Common myeloid progenitor, CD34-positive (primary cell): ENCODE measurements around the gene ZNF74.

ENCODE experiments used
- CTCF ChIA-PET: fragments of 350-600 bp; sonication (Branson Sonifier 250); formaldehyde crosslinking; loops from one replicate; lab custom pipeline; 2021; ENCODE audit warnings: antibody characterized with exemption; lab: Charles Lee
- POLR2A ChIA-PET: fragments of 350-600 bp; sonication (Branson Sonifier 250); formaldehyde crosslinking; loops from one replicate; lab custom pipeline; 2021; ENCODE audit warnings: antibody characterized with exemption; lab: Charles Lee
- DNase-seq, 3 donors: peaks; one replicate each; pipeline versions ENCODE4 v3.0.0 to v3.0.0-alpha.2; 2013
- H3K27ac ChIP-seq, 2 experiments: 1 replicate in 1 of 2; 2 replicates in 1 of 2; pipeline ENCODE4 v1.7.0; 2013; ENCODE audit warnings: inconsistent platforms in 2 of 2, low read length in 2 of 2, mild to moderate bottlenecking in 2 of 2, low read depth in 1 of 2, moderate library complexity in 1 of 2; ENCODE audit not compliant: severe bottlenecking in 2 of 2, insufficient read depth in 1 of 2, poor library complexity in 1 of 2
- H3K27me3 ChIP-seq, 5 experiments: replicated peaks in 2 of 5; 1 replicate in 3 of 5; 2 replicates in 2 of 5; pipeline versions ENCODE4 v1.6.1 to v1.7.0; 2013; ENCODE audit warnings: low read length in 4 of 5, mild to moderate bottlenecking in 2 of 5, moderate library complexity in 2 of 5, inconsistent platforms in 1 of 5; ENCODE audit not compliant: insufficient read depth in 5 of 5, control insufficient read depth in 4 of 5
- H3K36me3 ChIP-seq, 4 experiments: 1 replicate in 2 of 4; 2 replicates in 2 of 4; pipeline versions ENCODE4 v1.6.1 to v1.7.0; 2013; ENCODE audit warnings: low read length in 3 of 4, control low read depth in 1 of 4, mild to moderate bottlenecking in 1 of 4; ENCODE audit not compliant: control insufficient read depth in 4 of 4, insufficient read depth in 4 of 4
- H3K4me1 ChIP-seq, 4 experiments: 1 replicate in 3 of 4; 2 replicates in 1 of 4; pipeline versions ENCODE4 v1.6.1 to v1.7.1; 2013; ENCODE audit warnings: low read length in 3 of 4, mild to moderate bottlenecking in 3 of 4, control low read depth in 1 of 4, inconsistent platforms in 1 of 4, moderate library complexity in 1 of 4; ENCODE audit not compliant: control insufficient read depth in 4 of 4, insufficient read depth in 4 of 4; ENCODE audit errors: control extremely low read depth in 1 of 4
- H3K4me3 ChIP-seq, 7 experiments: 1 replicate in 4 of 7; 2 replicates in 3 of 7; pipeline versions ENCODE4 v1.5.1 to v1.7.0; 2013; ENCODE audit warnings: mild to moderate bottlenecking in 7 of 7, low read length in 6 of 7, moderate library complexity in 6 of 7, inconsistent platforms in 2 of 7, low read depth in 2 of 7, control low read depth in 1 of 7; ENCODE audit not compliant: insufficient read depth in 4 of 7, control insufficient read depth in 1 of 7; ENCODE audit errors: extremely low read depth in 1 of 7
- H3K9me3 ChIP-seq, 5 experiments: 1 replicate in 4 of 5; 2 replicates in 1 of 5; pipeline versions ENCODE4 v1.6.1 to v1.7.1; 2013; ENCODE audit warnings: low read length in 4 of 5, mild to moderate bottlenecking in 2 of 5, inconsistent platforms in 1 of 5, low read depth in 1 of 5, moderate library complexity in 1 of 5; ENCODE audit not compliant: control insufficient read depth in 4 of 5, insufficient read depth in 2 of 5; ENCODE audit errors: control extremely low read depth in 1 of 5
- WGBS: methylation state at CpG from one replicate; pipeline ENCODE4 v1.1.5; 2013; ENCODE audit not compliant: insufficient coverage; 5-methylcytosine and 5-hydroxymethylcytosine counted together

Gene ZNF74

DNA sequence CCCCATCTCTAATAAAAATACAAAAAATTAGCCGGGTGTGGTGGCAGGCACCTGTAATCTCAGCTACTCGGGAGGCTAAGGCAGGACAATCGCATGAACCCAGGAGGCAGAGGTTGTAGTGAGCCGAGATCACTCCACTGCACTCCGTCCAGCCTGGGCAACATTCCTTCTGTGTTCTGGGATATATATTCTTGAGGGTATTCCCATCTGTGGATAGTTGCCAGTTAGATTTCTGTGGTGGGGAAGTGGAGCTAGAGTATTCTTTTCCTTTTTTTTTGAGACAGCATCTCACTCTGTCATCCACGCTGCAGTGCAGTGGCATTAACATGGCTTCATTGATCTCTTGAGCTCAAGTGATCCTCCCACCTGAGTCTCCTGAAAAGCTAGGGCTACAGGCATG, 9.1 kb upstream of the ZNF74 start:
- WGBS = 92% methylated on average over 5 of the region's 6 CpGs
- no peak for DNase-seq
- peaks cover 0 to 4% (median 0%) of the 10 kb centered on the region in 5 experiments for H3K9me3 ChIP-seq
- no peak overlapping the region for H3K4me3 ChIP-seq
- H3K27me3 ChIP-seq = peaks cover 0 to 5% (median 0%) of the 10 kb centered on the region in 5 experiments
- POLR2A ChIA-PET = no interaction called here
- no peaks in the 10 kb centered on the region for H3K4me1 ChIP-seq
- CTCF ChIA-PET = no interaction called here
- H3K36me3 ChIP-seq = no peaks in the 10 kb centered on the region
- no peak overlapping the region for H3K27ac ChIP-seq

DNA sequence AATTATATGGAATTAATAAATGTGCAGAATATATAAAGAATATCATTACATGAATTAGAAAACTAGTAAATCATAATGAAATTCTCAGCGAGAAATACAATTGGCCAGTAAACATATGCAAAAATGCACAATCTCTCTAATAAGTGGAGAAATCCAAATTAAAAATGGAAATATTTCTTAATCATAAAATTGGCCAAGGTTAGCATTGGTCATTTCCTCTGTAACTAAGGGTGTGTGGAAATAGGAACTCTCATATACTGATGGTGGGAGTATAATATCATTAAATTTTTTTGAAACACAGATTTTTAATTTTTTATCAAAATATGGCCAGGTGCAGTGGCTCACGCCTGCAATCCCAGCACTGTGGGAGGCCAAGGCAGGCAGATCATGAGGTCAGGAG, 7.6 kb upstream of the ZNF74 start:
- WGBS = 100% methylated on average over 1 of the region's 2 CpGs
- no peaks in the 10 kb centered on the region for H3K4me1 ChIP-seq
- CTCF ChIA-PET = no interaction called here
- POLR2A ChIA-PET = no interaction called here
- peaks cover 0 to 4% (median 0%) of the 10 kb centered on the region in 5 experiments for H3K9me3 ChIP-seq
- no peak for DNase-seq
- H3K4me3 ChIP-seq = no peak overlapping the region
- H3K27ac ChIP-seq = no peak overlapping the region
- peaks cover 0 to 2% (median 0%) of the 10 kb centered on the region in 5 experiments for H3K27me3 ChIP-seq
- no peaks in the 10 kb centered on the region for H3K36me3 ChIP-seq

DNA sequence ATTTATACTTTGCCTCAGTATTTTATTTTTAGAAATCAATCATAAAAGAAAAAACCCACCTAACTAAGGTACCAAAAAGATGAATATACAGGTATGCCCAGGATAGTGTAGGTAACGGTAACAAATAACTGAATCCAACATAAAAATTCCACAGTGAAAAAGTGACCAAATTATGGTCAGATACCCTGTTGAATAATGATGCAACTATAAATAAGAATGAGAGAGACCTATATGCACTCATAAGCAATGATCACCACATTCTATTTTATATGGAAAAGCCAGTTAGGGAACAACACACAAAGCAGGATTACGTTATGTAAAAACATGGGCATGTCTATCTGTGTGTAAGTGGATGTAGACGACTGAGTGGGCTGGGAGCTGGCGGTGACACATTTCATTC, 7.0 kb upstream of the ZNF74 start:
- H3K27ac ChIP-seq = no peak overlapping the region
- H3K36me3 ChIP-seq = no peaks in the 10 kb centered on the region
- no peaks in the 10 kb centered on the region for H3K4me1 ChIP-seq
- DNase-seq = no peak
- H3K4me3 ChIP-seq = no peak overlapping the region
- H3K9me3 ChIP-seq = peaks cover 0 to 4% (median 0%) of the 10 kb centered on the region in 5 experiments
- ChIA-PET CTCF (no interaction called here), POLR2A (no interaction called here)
- peaks cover 0 to 2% (median 0%) of the 10 kb centered on the region in 5 experiments for H3K27me3 ChIP-seq
- whole genome bisulfite sequencing = no CpG with 5 or more reads among the region's 4 CpGs

DNA sequence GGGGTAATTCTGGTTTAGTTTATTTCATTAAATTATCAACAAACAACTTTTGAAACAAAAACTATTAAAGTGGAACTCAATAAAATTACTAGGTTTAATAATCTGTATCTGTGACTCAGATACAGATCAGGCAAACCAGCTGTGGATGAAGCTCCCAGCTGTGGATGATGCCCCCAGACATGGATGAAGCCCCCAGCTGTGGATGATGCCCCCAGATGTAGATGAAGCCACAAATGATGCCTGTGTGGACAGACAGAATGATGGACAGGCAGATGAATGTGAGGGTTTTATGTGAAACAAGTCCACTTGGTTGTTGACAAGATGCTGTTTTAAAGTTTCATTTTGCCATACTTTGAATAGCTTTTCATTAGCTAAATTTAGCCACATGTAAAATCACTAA, 5.8 kb upstream of the ZNF74 start:
- no peak overlapping the region for H3K4me3 ChIP-seq
- no peak for DNase-seq
- no peak overlapping the region for H3K27ac ChIP-seq
- peaks cover 0 to 3% (median 2%) of the 10 kb centered on the region in 4 experiments for H3K4me1 ChIP-seq
- CTCF ChIA-PET = no interaction called here
- POLR2A ChIA-PET = no interaction called here
- H3K36me3 ChIP-seq = no peaks in the 10 kb centered on the region
- peaks cover 0 to 2% (median 0%) of the 10 kb centered on the region in 5 experiments for H3K27me3 ChIP-seq
- H3K9me3 ChIP-seq = peaks cover 0 to 4% (median 0%) of the 10 kb centered on the region in 5 experiments

DNA sequence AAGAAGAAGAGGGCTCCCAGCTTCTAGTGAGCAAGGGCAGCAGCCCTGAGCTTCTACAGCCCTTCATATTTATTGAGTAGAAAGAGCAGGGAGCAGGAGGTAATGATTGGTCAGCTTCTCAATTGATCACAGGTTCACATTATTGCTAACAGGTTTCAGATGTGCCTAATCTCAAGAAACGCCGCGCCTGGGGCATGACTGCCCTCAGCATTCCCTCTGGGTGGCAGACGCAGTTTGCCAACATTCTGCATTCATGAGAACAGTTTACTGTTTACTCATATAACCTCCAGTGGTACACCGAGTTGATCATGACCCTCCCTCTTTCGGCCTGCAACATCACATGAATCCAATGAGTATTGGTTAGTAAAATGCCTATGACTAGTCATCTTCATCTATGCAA, 4.7 kb upstream of the ZNF74 start:
- no peaks in the 10 kb centered on the region for H3K36me3 ChIP-seq
- H3K27ac ChIP-seq = no peak overlapping the region
- no peak for DNase-seq
- WGBS = no CpG with 5 or more reads among the region's 6 CpGs
- ChIA-PET POLR2A (interaction anchor here (1.1 kb wide), 1 partner anchor 29 kb away, joined by 3 read pairs; no protein-coding TSS in a partner anchor), CTCF (no interaction called here)
- peaks cover 0 to 2% (median 0%) of the 10 kb centered on the region in 5 experiments for H3K27me3 ChIP-seq
- H3K4me3 ChIP-seq = no peak overlapping the region
- H3K4me1 ChIP-seq = peaks cover 0 to 12% (median 11%) of the 10 kb centered on the region in 4 experiments
- H3K9me3 ChIP-seq = peaks cover 0 to 4% (median 0%) of the 10 kb centered on the region in 5 experiments

DNA sequence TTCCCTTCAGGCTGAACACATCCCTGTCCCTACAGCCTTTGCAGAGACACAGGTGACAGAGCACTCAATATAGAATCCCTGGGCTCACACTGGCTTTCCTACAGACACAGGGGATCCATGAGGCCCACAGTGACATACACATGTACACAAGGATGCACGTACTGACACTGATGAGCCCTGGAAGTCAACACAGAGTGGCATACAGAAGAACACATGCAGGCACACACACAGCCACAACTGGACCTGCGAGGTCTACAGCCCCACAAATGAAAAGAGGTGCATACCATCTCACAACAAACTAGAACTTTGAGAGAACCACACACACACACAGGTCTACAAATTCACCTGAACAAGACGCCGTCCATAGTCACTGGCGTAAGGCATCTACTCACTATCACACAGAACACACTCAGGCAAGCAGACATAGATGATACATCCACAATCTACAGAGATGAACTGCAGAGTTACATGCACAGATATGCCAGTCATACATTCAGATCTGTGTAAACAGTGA, 3.5 kb upstream of the ZNF74 start:
- Histone ChIP-seq H3K27ac (no peak overlapping the region), H3K4me1 (peaks cover 0 to 23% (median 23%) of the 10 kb centered on the region in 4 experiments), H3K27me3 (no peaks in the 10 kb centered on the region), H3K4me3 (no peak overlapping the region), H3K36me3 (no peaks in the 10 kb centered on the region), H3K9me3 (peaks cover 0 to 4% (median 0%) of the 10 kb centered on the region in 5 experiments)
- ChIA-PET POLR2A (no interaction called here), CTCF (no interaction called here)
- WGBS = 88% methylated on average over 4 of the region's 5 CpGs
- no peak for DNase-seq

DNA sequence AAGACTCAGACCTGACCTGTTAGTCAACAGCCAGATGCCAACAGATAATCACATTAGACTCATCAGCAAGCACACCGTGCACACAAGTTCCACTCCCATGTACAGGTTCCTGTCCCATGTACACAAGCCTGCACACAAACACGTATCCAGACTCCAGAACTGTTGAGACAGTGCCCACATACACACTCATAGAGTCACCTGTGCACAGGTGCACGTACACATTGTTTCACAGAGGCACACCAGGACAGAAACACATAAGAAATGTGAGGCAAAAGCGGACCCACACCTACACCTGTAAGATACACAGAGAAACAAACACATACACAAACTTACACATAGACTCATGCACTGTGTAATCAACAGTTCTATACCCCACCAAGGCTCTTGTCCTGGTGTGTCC, 2.7 kb upstream of the ZNF74 start:
- DNase-seq = no peak
- H3K9me3 ChIP-seq = peaks cover 0 to 4% (median 0%) of the 10 kb centered on the region in 5 experiments
- H3K27ac ChIP-seq = no peak overlapping the region
- ChIA-PET CTCF (interaction anchor here (1.3 kb wide), 1 partner anchor 9 kb away, joined by 3 read pairs; no protein-coding TSS in a partner anchor), POLR2A (no interaction called here)
- H3K27me3 ChIP-seq = no peaks in the 10 kb centered on the region
- peaks cover 0 to 30% (median 29%) of the 10 kb centered on the region in 4 experiments for H3K4me1 ChIP-seq
- 93% methylated on average over 3 of the region's 4 CpGs for WGBS
- no peaks in the 10 kb centered on the region for H3K36me3 ChIP-seq
- H3K4me3 ChIP-seq = no peak overlapping the region
